ENCODE results near the gene PNRC2.
"Not testable (repeated sequence)": the region's sequence is repeated elsewhere in the genome, so short reads cannot be mapped to it uniquely, and the experiment has no call there.

PNRC2 gene

GRCh38 chr1:23947366-23947765, 12.3 kb upstream of the PNRC2 start:
- in situ Hi-C loops (cut with MboI; ENCODE audit: low sequenced_read_pairs) = no loop called here

GRCh38 chr1:23953020-23953419, 6.6 kb upstream of the PNRC2 start:
- in situ Hi-C loops (cut with MboI; ENCODE audit: low sequenced_read_pairs) = no loop called here

- in situ Hi-C loops (cut with MboI; ENCODE audit: low sequenced_read_pairs) = no loop called here
These were observed 2.5 kb upstream of the PNRC2 start for GRCh38 chr1:23957096-23957495.

- in situ Hi-C loops (cut with MboI; ENCODE audit: low sequenced_read_pairs) = not testable (repeated sequence)
These were observed 1.4 kb upstream of the PNRC2 start for GRCh38 chr1:23958040-23958809.

GRCh38 chr1:23958810-23959460, 693 bp upstream of the PNRC2 start:
- in situ Hi-C loops (cut with MboI; ENCODE audit: low sequenced_read_pairs) = no loop called here

- in situ Hi-C loops (cut with MboI; ENCODE audit: low sequenced_read_pairs) = no loop called here
These were observed 828 bp downstream of the PNRC2 start for GRCh38 chr1:23960291-23961020.

- in situ Hi-C loops (cut with MboI; ENCODE audit: low sequenced_read_pairs) = no loop called here
These were observed 4.1 kb downstream of the PNRC2 start for GRCh38 chr1:23963617-23964234.

GRCh38 chr1:23964235-23964668, 4.6 kb downstream of the PNRC2 start:
- in situ Hi-C loops (cut with MboI; ENCODE audit: low sequenced_read_pairs) = no loop called here

GRCh38 chr1:23964790-23965740, 5.4 kb downstream of the PNRC2 start:
- in situ Hi-C loops (cut with MboI; ENCODE audit: low sequenced_read_pairs) = no loop called here

- in situ Hi-C loops (cut with MboI; ENCODE audit: low sequenced_read_pairs) = no loop called here
These were observed 7.4 kb downstream of the PNRC2 start for GRCh38 chr1:23966973-23967493.

- in situ Hi-C loops (cut with MboI; ENCODE audit: low sequenced_read_pairs) = no loop called here
These were observed 8.2 kb downstream of the PNRC2 start for GRCh38 chr1:23967871-23968270.

GRCh38 chr1:23977187-23977853, 17.7 kb downstream of the PNRC2 start:
- in situ Hi-C loops (cut with MboI; ENCODE audit: low sequenced_read_pairs) = no loop called here

- in situ Hi-C loops (cut with MboI; ENCODE audit: low sequenced_read_pairs) = no loop called here
These were observed 18.2 kb downstream of the PNRC2 start for GRCh38 chr1:23977854-23978191.

GRCh38 chr1:23978805-23979204, 19.2 kb downstream of the PNRC2 start:
- in situ Hi-C loops (cut with MboI; ENCODE audit: low sequenced_read_pairs) = no loop called here

- in situ Hi-C loops (cut with MboI; ENCODE audit: low sequenced_read_pairs) = no loop called here
These were observed 19.8 kb downstream of the PNRC2 start for GRCh38 chr1:23979387-23979880.

- in situ Hi-C loops (cut with MboI; ENCODE audit: low sequenced_read_pairs) = no loop called here
These were observed 20.5 kb downstream of the PNRC2 start, which contains the start of gene SRSF10 for GRCh38 chr1:23979881-23980727. TSS of gene SRSF10 (minus strand) at chr1:23980327. CDS start at chr1:23980255, 72 bp downstream.

GRCh38 chr1:23980728-23981070, 21.1 kb downstream of the PNRC2 start:
- in situ Hi-C loops (cut with MboI; ENCODE audit: low sequenced_read_pairs) = no loop called here

GRCh38 chr1:23984417-23985186, 25.0 kb downstream of the PNRC2 start:
- in situ Hi-C loops (cut with MboI; ENCODE audit: low sequenced_read_pairs) = no loop called here
